ENCODE data around the gene APOO.
A peak's percentile ranks its signal among the peaks of the same experiment; 100 is the strongest.

APOO gene

DNA sequence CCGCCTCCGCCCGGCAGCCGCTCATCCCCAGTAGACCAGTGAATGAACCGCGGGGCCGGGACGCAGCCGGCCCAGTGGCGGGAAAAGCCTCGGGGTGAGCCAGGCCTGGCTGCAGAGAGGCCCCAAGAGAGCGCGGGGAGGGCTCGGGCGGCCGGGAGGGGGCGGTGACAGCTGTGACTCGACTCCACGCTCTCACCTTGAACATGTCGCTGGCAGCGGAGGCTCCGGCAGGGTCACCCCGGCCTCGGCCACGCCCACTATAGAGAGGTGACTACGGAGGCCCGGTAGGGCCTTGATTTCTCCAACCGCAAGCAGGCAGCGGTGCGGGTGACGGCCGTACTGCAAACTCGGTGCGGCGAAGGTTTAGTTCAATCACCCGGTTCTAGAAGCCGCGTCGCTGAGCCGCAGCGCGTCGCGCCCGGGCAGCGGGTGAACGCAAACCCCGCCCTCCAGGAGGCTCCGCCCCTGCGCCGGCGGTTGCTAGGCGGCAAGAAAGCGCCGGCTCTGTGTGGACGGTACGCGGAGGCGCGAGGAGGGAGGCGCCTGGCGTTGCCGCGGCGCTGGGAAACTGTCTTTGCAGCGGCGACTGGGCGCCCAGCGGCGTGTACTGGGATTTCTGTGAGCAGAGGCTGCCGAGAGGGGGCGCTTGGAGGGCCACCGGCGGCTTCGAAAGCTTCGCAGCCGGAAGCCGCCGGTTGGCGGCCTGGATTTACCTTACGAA is at the start of gene APOO, which contains the start of gene CXorf58:
Gene APOO, minus strand, starts transcription at position 441 of the 721 bp plus-strand sequence. Its CDS starts 236 bp downstream, at position 205.
Gene CXorf58, plus strand, starts transcription at position 509 of the 721 bp plus-strand sequence. CDS start 2,297 bp downstream, outside the sequence.
- peak; percentile 40 to 92 (median 81) for DNase-seq

DNA sequence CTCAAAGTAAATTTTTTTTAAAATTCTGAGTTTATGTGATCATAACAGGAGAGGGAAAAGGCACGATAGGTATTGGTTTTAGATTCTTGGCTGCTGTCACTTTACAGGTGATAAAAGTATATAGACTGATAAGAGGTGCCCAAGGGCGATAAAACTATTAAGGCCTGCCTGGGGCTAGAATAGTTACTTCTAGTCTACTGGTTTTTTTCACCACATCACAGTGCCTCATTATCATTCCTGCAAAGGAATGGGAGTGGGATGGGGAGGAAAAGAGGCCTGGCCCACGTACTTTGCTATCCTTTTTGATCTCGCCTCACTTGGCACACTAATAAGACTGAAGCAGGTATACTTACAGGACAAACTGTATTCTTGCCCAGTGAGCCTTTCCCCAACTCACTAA is 46.7 kb upstream of the APOO start:
- no peak for DNase-seq

DNA sequence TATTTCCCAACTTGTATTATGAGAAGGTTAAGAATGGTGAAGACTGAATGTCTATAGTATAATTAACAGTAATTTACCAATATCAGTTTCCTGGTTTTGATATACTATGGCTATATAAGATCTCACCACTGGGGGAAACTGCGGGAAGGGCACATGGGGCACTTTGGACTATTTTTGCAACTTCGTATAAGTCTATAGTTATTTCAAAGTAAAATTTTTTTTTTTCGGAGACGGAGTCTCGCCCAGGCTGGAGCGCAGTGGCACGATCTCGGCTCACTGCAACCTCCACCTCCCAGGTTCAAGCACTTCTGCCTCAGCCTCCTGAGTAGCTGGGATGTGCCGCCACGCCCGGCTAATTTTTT is 46.2 kb upstream of the APOO start:
- no peak for DNase-seq

DNA sequence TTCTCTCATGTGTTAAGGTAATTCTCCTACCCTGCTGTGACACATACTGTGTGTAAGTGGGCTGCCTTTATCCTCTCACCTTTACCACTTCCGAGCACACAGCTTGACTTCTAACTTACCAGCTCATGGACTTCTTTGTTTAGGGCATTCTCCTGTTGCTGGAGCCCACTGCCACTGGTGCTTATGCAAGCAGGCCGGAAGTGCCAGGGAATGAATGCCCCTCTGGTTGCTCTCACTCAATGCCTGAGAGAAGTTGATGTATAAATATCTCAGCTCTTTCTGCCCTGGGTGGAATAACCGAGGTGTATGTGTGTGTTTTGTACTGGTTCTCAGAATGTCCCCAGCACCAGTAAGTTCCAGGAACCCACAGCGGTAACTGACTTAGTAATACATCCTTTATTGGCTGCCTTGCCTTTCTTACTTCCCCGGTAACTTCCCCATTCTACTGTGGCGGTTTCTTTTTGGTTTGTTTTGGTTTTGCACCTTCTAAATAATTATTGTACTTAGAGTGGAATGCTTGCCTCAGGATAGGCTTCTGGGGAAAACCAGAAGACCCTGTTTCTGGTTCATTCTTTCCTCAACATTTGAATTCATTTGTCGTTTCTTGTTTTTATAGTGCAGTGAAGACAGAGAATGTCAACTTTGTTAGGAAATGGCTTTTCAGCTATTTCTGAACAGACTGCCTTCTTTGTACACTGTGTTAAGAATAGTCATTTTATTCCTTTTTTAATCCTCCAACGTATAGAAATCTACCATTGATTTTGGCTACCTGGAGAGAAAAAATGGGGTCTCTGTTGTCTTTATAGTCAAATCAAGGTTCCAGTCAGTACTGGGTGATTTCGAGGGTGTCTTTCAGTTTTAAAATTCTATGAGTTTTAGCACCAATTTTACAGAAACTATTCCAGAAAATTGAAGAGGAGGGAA is 45.5 kb upstream of the APOO start:
- DNase-seq, result peak in 3 of 58 donors; percentile 0

DNA sequence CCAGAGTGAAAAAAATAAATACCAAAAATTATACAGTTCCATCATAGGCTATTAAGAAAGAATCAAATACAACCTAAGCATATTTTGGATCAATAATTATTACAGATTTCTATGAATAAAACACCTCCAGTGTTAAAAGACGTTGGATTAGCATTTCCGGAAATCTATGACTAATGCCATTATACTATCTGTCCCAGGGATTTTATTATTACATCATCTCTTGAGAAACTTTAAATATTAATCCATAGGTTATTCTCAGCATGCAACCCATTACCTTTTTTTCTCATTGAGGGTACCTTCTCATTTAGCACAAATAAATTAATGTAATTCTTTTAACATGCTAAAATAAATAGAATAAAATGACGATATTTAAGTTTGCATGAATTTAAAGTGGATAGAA is 44.7 kb upstream of the APOO start:
- DNase-seq, result no peak

GRCh38 chrX:23945206-23945605 is 37.5 kb upstream of the APOO start:
- DNase-seq, result no peak

DNA sequence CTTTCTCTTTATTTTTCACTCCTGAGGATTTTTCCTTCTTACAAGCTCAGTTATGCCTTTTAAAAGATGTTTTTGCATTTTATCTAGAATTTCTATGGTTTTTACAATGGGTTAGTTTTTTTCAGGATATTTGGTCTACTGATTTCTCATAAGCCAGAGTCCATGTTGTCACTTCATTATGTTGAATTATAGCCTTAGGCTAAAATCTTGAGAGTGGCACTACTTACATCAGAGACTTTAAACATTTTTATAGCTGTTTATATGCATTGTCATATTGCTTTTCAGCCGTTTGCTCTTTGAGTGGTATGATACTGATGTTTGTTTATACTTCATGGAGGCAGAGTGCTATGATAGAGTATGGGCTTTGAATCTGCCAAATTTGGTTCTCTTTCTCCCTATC is 36.5 kb upstream of the APOO start:
- DNase-seq, result no peak

GRCh38 chrX:23939203-23939602 is 31.5 kb upstream of the APOO start:
- no peak for DNase-seq

- no peak for DNase-seq
These were observed 31.0 kb upstream of the APOO start for GRCh38 chrX:23938690-23939089.

GRCh38 chrX:23937100-23937499 is 29.4 kb upstream of the APOO start:
- no peak for DNase-seq

DNA sequence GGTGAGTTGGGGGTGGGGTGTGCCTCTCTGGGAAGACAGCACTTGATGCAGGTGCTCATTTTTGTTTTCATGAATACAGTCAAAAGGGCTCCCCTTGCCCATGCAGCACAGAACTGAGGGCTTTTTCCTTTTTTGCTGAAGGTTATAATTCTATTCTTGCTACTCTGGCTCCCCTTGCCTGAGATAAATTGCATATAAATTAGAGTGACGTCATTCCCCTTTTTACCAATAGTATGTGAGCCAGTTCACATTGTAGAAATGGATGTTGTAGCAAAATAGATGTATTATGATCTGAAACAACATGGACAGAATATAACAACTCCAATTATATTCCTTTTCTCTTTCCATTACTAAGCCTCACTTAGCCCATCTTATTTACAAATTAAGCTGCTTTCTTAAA is 28.4 kb upstream of the APOO start:
- no peak for DNase-seq

DNA sequence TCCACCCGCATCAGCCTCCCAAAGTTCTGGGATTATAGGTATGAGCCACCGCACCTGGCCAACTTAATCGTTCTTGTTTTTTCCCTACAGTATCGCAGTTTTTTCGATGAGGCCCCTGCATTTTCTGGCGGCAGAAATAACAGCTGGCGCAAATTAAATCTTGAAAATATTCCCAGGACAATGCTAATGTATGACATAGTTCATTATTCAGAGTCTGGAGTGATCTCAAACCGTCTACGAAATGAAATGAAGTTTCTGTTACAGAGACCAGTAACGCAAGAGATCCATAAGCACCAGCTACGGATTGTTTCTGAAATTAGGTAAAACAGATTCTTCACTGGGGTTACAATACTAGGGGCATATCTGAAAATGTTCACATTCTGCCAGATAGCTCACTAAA is 27.4 kb upstream of the APOO start:
- no peak for DNase-seq

DNA sequence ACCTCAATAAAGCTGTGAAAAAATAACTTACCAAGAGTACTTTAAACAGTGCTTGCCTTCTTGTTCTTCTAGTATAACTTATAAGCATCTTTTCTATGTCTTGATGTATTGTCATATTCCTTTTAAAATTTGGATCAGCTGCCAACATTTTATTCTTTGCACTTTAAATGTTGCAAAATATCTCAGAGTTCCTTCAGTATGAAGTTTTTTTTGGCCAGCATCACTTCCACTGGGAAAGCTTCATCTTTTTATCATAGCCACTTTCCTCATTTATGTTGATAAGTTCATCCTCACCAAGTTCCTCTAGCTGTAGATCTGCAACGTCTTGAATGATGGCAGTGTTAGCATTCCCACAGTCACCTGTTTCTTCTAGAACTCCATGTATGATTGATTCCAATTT is 24.3 kb upstream of the APOO start:
- no peak for DNase-seq

- DNase-seq, result no peak
These were observed 23.3 kb upstream of the APOO start for GRCh38 chrX:23930894-23931604.

DNA sequence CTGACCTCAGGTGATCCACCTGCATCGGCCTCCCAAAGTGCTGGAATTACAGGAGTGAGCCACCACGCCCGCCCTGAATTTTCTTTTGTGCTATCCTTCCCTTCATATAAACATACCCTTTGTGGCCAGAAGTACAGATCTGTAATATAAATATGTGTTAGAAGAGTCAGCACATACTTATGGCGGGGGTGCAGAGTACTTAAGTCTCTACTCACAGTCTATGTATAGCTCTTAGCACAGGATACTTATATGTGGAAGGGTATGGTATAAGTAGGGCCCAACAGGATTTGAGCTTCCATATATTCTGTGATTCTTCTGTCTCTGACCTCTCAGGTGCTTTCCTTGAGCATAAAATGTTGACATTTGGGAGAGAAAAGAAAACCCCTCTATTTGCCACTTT is 18.3 kb upstream of the APOO start:
- DNase-seq, result no peak

DNA sequence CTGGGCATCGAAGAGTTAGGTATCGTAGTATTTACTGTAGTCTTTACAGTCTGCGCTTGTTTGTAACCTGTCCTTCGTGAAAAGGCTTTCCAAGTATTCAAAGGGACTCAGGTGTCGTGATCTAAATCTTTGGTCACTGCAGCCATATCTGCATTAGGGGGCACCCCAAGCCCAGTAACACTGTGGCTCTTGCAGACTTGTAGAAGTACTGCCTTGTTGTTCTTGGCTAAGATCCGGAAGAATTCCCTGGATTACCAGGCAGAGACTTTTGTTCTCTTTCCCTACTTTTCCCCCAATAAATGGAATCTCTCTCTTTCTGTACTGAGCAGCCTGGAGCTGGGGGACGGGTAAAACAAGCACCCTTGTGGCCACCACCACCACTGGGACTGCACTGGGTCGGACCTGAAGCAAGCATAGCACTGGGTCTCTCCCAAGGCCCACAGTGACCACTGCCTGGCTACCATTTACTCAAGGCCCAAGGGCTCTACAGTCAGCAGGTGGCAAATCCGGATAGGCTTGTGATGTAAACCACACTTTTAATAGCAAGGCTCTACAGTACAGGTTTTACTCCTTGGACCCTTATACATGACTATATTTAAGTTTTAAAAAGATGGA is 12.1 kb upstream of the APOO start:
- no peak for DNase-seq

GRCh38 chrX:23919148-23919547 is 11.4 kb upstream of the APOO start:
- DNase-seq, result no peak

GRCh38 chrX:23911126-23911835 is 3.5 kb upstream of the APOO start:
- no peak for DNase-seq

DNA sequence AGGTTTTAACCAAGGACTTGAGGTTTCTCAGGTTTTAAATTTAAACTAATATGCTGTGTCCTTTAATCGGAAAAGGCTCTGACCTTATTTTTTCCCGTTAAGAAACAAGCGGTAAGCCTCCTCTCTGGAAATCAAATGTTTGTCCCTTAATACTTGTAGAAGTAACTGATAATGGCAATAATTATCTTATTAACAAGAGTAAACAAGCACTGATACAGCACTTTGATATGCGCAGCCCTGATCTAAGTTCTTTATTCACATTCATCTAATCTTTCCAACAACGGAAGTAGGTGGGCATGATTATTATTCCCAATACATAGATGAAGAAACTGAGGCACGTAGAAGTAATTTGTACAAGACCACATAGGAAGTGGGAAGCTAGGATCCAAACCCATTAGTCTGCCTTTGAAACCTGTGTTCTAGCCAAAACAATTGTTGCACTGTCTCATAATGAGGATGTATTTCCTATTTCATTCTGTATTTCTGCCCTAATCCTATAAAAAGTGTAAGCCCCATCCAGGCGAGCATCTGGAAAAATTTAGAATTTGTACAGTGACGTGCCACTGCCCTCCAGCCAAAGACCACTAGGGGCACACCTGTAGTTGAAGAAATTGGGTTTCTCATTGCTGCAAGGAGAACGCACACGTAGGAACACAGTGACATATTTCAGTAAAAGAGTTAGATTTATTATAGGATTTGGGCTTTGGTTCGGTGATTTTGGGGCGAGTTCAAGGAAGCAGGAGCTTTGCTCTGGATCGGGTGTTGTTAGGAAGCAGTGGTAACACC is 674 bp upstream of the APOO start:
- peak in 1 of 58 donors; percentile 0 for DNase-seq

- DNase-seq, result no peak
These were observed 634 bp downstream of the APOO start for GRCh38 chrX:23907111-23907497.

Measured in anterior cingulate cortex (tissue), 58 donors.